Gastrocnemius medialis (tissue), 4 donors: ENCODE measurements around the gene CD38.

Experiments used
- CTCF ChIP-seq, 5 experiments: fragments of 450-650 bp in 3 of 5; fragments of 200-600 bp in 2 of 5; sonication (generic) in 2 of 5; IDR thresholded peaks in 4 of 5; conservative IDR thresholded peaks in 1 of 5; 1 replicate in 4 of 5; 2 replicates in 1 of 5; pipeline ENCODE4 v1.5.1; 2016 to 2019; ENCODE audit warnings: antibody characterized with exemption in 5 of 5, mild to moderate bottlenecking in 3 of 5, moderate library complexity in 3 of 5
- POLR2A ChIP-seq, 2 donors: fragments of 450-650 bp; IDR thresholded peaks; one replicate each; pipeline ENCODE4 v1.6.1; 2017; ENCODE audit warnings: antibody characterized with exemption in 2 of 2, mild to moderate bottlenecking in 2 of 2, moderate library complexity in 2 of 2

- TF ChIP-seq POLR2A (IDR thresholded peaks at IDR 0.05) (no peak), CTCF (IDR thresholded peaks at IDR 0.05 in 4 of 5, conservative IDR thresholded peaks at IDR 0.05 in 1 of 5) (no peak)
These were observed 4.1 kb upstream of the CD38 start for GRCh38 chr4:15774020-15774420.
